Gastroesophageal sphincter (tissue), 4 donors: Measurements from ENCODE around the gene NUP88. TPM values are rescaled to one million over a fixed set of nuclear protein-coding genes. Genes with fewer than 3 reads are reported as not detected.

Experiments used
- ATAC-seq: fragments of 150-250 bp; one replicate; pipeline ENCODE4 v1.9.1; 2016; ENCODE audit warnings: mild to moderate bottlenecking, moderate library complexity
- H3K27ac ChIP-seq, 4 donors: fragments of 200-600 bp; sonication (generic) in 3 of 4; 1 replicate in 3 of 4; 2 replicates in 1 of 4; pipeline ENCODE4 v1.5.1; 2016 to 2019
- H3K27me3 ChIP-seq: fragments of 200-600 bp; sonication (generic); one replicate; pipeline ENCODE4 v1.5.1; 2019
- H3K36me3 ChIP-seq, 2 donors: fragments of 200-600 bp; sonication (generic); one replicate each; pipeline ENCODE4 v1.5.1; 2019; ENCODE audit warnings: control low read depth in 1 of 2
- H3K4me1 ChIP-seq, 3 donors: fragments of 200-600 bp; sonication (generic); 1 replicate in 2 of 3; 2 replicates in 1 of 3; pipeline ENCODE4 v1.5.1; 2016 to 2019; ENCODE audit warnings: control low read depth in 2 of 3
- H3K4me3 ChIP-seq, 2 donors: fragments of 200-600 bp; sonication (generic); one replicate each; pipeline ENCODE4 v1.5.1; 2019; ENCODE audit warnings: mild to moderate bottlenecking in 1 of 2, moderate library complexity in 1 of 2
- H3K9me3 ChIP-seq, 3 donors: fragments of 200-600 bp; sonication (generic); one replicate each; pipeline ENCODE4 v1.5.1; 2017 to 2019; ENCODE audit warnings: control low read depth in 2 of 3
- CTCF ChIP-seq, 4 experiments: fragments of 200-600 bp in 2 of 4; fragments of 450-650 bp in 2 of 4; sonication (generic) in 1 of 4; IDR thresholded peaks; one replicate each; pipeline ENCODE4 v1.5.1; 2017 to 2019; ENCODE audit warnings: antibody characterized with exemption in 4 of 4, mild to moderate bottlenecking in 2 of 4, moderate library complexity in 2 of 4
- EP300 ChIP-seq: sonication (generic); formaldehyde crosslinking; IDR thresholded peaks from one replicate; pipeline ENCODE4 v1.6.1; 2017; ENCODE audit warnings: antibody characterized with exemption, mild to moderate bottlenecking
- POLR2A ChIP-seq, 2 donors: fragments of 450-650 bp; IDR thresholded peaks; one replicate each; pipeline ENCODE4 v1.6.1; 2017; ENCODE audit warnings: antibody characterized with exemption in 2 of 2, mild to moderate bottlenecking in 2 of 2, moderate library complexity in 1 of 2
- POLR2AphosphoS5 ChIP-seq: sonication (generic); formaldehyde crosslinking; IDR thresholded peaks from one replicate; pipeline ENCODE4 v1.6.1; 2017; ENCODE audit warnings: antibody characterized with exemption
- WGBS, 2 donors: methylation state at CpG; one replicate each; pipeline ENCODE4 v1.1.5; 2018; ENCODE audit warnings: low coverage in 1 of 2; 5-methylcytosine and 5-hydroxymethylcytosine counted together
- total RNA-seq, 4 donors: library from RNA; depleted of rRNA; stranded (reverse); fragments of >200 nt; gene quantifications; one replicate each; pipeline ENCODE4 v1.1.0, GENCODE V29; 2016

The NUP88 gene
- 10 to 100 TPM; 50.1 to 71.0 (median 56.4) TPM for total RNA-seq

DNA sequence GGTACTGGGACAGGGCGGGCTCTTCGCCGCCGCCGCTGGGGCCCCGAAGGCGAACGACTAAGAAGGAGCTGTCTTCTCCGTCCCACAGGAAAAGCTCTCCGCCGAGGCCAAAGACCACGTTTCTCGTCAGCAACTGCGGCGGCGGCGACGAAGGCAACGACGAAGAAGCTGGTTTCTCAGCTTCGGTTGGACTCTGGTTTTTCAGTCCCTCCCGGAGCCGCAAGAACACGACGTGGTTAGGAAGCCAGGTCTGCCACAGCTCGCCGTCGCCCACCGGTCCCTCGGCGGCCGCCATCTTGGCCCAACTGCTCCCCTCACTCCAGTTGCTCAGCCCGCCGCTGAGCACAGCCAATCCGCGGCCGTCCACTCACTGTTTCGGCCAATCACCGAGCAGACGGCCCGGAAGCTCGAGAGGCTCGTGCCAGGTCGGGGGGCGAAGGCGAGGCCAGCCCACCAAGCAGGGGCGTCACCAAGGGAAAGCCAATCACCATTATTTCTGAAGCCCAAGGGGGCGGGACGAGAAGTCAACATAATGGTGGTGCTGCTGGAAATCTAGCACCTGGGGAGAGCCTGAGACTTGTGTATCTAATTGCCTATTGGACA lies at the start of gene NUP88:
TSS of gene NUP88 (minus strand) at position 307 of the 603 bp plus-strand sequence. CDS start at position 295, 12 bp downstream.
- TF ChIP-seq CTCF (IDR thresholded peaks at IDR 0.05) = no peak
- TF ChIP-seq POLR2A (IDR thresholded peaks at IDR 0.05) = peak; percentile 77 to 84
- TF ChIP-seq POLR2AphosphoS5 = peak; percentile 94
- TF ChIP-seq EP300 = no peak
- H3K27ac ChIP-seq = peak within 1 kb of the TSS; percentile 31 to 91 (median 89)
- peaks cover 3 to 60% (median 20%) of the 10 kb centered on the region in 3 donors for H3K4me1 ChIP-seq
- peaks cover 0 to 63% of the 10 kb centered on the region in 2 donors for H3K36me3 ChIP-seq
- H3K27me3 ChIP-seq = no peaks in the 10 kb centered on the region
- WGBS, 2 donors = 0% methylated on average over 11 of the region's 49 CpGs; no CpG with 5 or more reads in 1 of the 2 donors
- ATAC-seq = peak; percentile 99
- no peaks in the 10 kb centered on the region for H3K9me3 ChIP-seq
- H3K4me3 ChIP-seq = peak within 1 kb of the TSS; percentile 55 to 84

DNA sequence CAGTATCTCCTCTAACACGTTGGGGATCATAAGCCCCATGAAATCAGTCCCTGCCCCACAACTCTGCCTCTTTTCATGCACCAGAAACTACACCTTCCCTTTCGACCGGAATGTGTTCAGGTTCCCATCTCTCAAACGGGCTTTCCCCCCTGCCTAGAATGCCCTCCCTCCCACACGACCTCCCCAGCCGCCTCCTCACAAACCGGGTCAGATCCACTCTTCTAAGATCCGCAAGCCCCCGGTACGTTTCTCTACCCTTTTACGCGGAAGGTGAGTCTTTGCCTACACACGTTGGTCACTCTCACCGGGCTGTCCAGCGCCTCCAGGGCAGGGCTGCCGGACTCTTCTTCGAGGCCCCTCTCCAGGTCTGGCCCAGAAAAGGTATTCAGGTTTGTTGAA lies 48.6 kb upstream of the NUP88 start:
- no peak for TF ChIP-seq POLR2AphosphoS5
- no peak for TF ChIP-seq POLR2A (IDR thresholded peaks at IDR 0.05)
- no peak for TF ChIP-seq EP300
- TF ChIP-seq CTCF (IDR thresholded peaks at IDR 0.05) = no peak
- no peak for ATAC-seq
- Histone ChIP-seq H3K27ac (peak overlapping the region in 3 of 4 donors; percentile 84 to 86 (median 85)), H3K9me3 (no peaks in the 10 kb centered on the region), H3K4me3 (peak overlapping the region; percentile 74 to 75), H3K4me1 (peaks cover 0 to 31% (median 13%) of the 10 kb centered on the region in 3 donors), H3K36me3 (peaks cover 0 to 23% of the 10 kb centered on the region in 2 donors), H3K27me3 (no peaks in the 10 kb centered on the region)
- 0 to 1% methylated on average over 6 to 12 of the region's 17 CpGs for WGBS, 2 donors

- WGBS, 2 donors = 2 to 5% methylated on average over 8 of the region's 8 CpGs
- no peak for ATAC-seq
- no peak overlapping the region for H3K27ac ChIP-seq
- no peak for TF ChIP-seq EP300
- H3K4me1 ChIP-seq = peaks cover 0 to 31% (median 13%) of the 10 kb centered on the region in 3 donors
- H3K36me3 ChIP-seq = peaks cover 0 to 23% of the 10 kb centered on the region in 2 donors
- H3K27me3 ChIP-seq = no peaks in the 10 kb centered on the region
- H3K4me3 ChIP-seq = peak overlapping the region; percentile 74 to 75
- H3K9me3 ChIP-seq = no peaks in the 10 kb centered on the region
These were observed 48.0 kb upstream of the NUP88 start for GRCh38 chr17:5467416-5467815.

GRCh38 chr17:5466295-5466694 lies 46.8 kb upstream of the NUP88 start:
- no peak for ATAC-seq
- Histone ChIP-seq H3K27me3 (no peaks in the 10 kb centered on the region), H3K36me3 (peaks cover 0 to 26% of the 10 kb centered on the region in 2 donors), H3K9me3 (no peaks in the 10 kb centered on the region), H3K4me3 (no peak overlapping the region), H3K27ac (no peak overlapping the region), H3K4me1 (peaks cover 0 to 31% (median 13%) of the 10 kb centered on the region in 3 donors)
- TF ChIP-seq POLR2AphosphoS5 (no peak), POLR2A (IDR thresholded peaks at IDR 0.05) (no peak), CTCF (IDR thresholded peaks at IDR 0.05) (no peak), EP300 (no peak)
- WGBS, 2 donors = 83 to 86% methylated on average over 1 to 4 of the region's 4 CpGs

- no peak for ATAC-seq
- no peak for TF ChIP-seq CTCF (IDR thresholded peaks at IDR 0.05)
- TF ChIP-seq POLR2A (IDR thresholded peaks at IDR 0.05) = no peak
- no peak for TF ChIP-seq POLR2AphosphoS5
- no peak for TF ChIP-seq EP300
- Histone ChIP-seq H3K36me3 (peaks cover 0 to 40% of the 10 kb centered on the region in 2 donors), H3K27ac (no peak overlapping the region), H3K27me3 (no peaks in the 10 kb centered on the region), H3K4me1 (peaks cover 0 to 31% (median 13%) of the 10 kb centered on the region in 3 donors), H3K4me3 (no peak overlapping the region), H3K9me3 (no peaks in the 10 kb centered on the region)
- 83 to 85% methylated on average over 4 to 6 of the region's 10 CpGs for WGBS, 2 donors
These were observed 45.5 kb upstream of the NUP88 start for GRCh38 chr17:5464717-5465507.
